ENCODE results near the gene CHKA.

Gene CHKA

GRCh38 chr11:68067991-68068390 lies 53.2 kb downstream of the CHKA start:
- no peak for DNase-seq

GRCh38 chr11:68066742-68067141 lies 54.4 kb downstream of the CHKA start:
- no peak for DNase-seq

DNA sequence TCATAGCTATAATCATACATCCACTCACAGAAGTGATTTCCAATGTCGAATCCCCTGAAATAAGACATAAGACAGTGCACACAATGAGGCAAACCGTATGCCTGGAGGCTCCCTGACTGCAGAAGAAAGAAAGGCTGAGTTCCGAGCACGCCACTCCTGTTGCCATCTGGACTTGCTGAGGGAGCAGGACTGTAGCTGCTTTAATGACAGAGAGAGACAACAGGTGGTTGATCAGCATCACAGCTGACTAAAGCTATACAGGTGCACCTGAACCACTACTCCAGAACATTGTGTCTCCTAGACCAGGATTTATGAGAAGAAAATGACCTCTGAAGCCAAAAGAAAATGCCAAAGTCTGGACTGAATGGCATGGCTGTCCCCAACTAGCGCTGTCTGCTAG lies 55.3 kb downstream of the CHKA start:
- no peak for DNase-seq

DNA sequence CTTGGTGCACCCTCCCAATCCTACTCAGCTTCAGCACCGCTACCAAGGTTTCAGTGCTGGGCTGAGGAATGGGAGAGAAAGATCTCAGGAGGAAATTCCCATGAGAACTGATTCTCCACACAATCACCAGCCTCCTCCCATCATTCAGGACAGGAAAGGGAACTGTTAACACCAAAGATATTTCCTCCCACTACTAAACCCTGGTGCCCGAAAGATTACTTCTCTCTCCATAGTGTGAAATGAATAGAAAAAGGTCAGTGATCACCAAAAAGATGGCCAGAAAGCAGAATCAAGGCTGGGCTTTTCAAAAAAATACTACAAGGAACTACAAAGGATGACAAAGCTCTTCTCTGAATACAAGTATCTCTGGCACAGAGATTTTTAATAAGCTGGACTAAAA lies 56.3 kb downstream of the CHKA start:
- no peak for DNase-seq

DNA sequence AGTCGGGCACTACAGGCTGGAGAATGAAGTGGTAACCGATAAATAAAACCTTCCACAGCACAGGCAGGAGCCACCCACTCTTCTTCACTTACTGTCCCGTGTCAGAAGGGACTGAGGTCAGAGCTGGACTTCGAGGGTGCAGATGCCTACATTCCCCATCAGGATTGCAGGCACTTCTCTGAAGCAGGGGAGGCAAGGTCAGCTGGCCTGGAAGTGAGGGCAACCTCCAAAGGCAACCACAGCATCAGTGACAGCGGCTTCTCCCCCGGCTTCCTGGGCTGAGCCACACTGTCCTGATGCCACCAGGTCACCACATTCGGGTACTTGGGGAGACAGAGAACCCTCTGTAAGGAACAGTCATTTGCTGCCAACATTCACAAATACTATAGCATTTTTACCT lies 59.7 kb downstream of the CHKA start:
- no peak for DNase-seq

- no peak for DNase-seq
Observed at GRCh38 chr11:68057807-68058206, 63.4 kb downstream of the CHKA start.

- DNase-seq = no peak
Observed at GRCh38 chr11:68056317-68057285, 64.6 kb downstream of the CHKA start.

- DNase-seq = no peak
Observed at GRCh38 chr11:68053981-68054812, 67.0 kb downstream of the CHKA start.

DNA sequence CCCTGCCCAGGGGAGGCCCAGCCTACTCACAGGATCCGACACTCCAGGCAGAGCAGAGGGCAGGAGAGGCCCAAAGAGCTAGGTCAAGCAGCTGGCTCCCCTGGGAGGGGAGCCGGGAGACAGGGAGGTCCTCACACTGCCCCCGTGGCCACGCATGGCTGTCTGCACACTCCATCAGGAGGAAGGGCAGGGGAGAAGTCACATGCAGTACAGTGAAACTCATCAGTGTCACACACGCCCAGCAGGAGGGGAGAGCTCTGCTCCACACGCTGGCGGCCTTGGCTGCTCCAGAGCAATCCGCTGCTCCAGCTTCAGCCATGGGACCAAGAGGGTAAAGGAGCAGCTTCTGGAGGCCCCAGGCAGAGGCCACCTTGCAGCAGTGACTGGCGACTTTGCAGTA lies 68.1 kb downstream of the CHKA start:
- DNase-seq = no peak

- DNase-seq = no peak
Observed at GRCh38 chr11:68052137-68052873, 68.9 kb downstream of the CHKA start.

DNA sequence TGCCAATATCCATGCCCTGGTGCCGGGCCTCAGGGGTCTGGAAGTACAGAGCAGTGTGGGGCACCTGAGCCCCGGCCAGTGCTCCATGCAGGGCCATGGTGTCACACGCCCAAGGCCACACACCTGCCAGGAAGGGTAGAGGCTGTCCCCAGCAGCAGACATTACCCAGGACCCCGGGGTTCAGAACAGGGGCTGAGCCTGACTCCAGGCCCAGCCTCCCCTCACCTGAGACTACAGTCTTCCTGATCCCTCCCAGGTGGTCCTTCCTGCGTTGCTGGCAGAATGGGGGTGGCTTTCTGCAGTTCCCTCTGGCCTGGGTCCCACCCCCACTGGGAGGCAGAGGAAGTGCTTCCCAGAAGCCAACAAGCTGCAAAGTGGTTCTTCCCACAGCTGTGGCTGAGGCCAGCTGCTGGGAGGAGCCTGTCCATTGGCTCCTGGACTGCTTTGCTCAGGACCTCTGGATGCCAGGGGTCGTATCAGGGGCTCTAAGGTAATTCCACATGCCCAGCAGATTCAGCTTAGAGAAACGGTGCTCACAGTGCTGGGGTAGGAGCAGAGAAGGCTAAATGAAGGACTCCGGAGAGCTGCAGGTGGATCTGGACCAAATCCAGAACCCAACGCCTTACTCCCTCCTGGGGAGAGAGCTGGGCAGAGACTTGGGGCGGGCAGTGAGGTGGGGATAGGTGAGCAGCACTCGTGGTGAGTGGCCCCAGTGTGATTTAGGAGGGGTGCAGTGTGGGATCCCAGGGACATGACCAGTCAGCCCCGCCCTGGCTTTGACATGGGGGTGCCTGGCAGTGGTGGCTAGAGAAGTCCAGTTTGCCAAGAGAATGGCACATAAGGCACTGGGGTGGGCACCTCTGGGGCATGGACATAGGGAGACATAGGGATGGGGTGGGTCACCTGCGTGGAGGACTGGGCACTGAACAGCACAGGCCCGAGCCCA lies 69.7 kb downstream of the CHKA start:
- no peak for DNase-seq

GRCh38 chr11:68050371-68050841 lies 70.8 kb downstream of the CHKA start:
- DNase-seq = no peak

GRCh38 chr11:68049509-68050370 lies 71.4 kb downstream of the CHKA start:
- DNase-seq = no peak

DNA sequence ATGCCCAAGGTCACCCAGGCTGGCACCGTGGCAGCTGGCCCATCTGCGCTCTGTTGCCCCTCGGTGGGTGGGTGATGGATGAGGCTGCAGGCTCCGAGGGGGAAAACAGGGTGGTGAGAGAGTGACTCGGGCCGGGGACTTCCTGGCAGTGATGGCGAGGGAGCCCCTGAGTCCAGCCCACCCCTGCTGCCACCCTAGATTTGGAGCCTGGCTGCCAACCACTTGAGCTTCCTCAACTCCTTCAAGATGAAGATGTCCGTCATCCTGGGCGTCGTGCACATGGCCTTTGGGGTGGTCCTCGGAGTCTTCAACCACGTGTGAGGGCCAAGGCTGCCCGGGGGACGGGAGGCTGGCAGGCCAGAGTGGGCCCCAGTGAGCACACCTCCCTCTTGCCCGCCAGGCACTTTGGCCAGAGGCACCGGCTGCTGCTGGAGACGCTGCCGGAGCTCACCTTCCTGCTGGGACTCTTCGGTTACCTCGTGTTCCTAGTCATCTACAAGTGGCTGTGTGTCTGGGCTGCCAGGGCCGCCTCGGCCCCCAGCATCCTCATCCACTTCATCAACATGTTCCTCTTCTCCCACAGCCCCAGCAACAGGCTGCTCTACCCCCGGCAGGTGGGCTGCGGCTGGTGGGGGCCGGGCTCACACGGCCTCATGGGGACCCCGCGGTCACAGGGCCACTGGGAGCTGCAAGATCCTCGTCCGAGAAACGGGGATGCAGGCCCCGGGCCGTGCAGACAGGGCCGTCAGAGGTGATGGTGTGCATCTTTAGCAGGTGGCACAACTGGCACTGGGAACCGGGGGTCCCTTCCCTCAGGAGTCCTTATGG lies 72.3 kb downstream of the CHKA start:
- no peak for DNase-seq

- DNase-seq = no peak
Observed at GRCh38 chr11:68047437-68048290, 73.5 kb downstream of the CHKA start.

GRCh38 chr11:68044898-68045351 lies 76.3 kb downstream of the CHKA start:
- no peak for DNase-seq

DNA sequence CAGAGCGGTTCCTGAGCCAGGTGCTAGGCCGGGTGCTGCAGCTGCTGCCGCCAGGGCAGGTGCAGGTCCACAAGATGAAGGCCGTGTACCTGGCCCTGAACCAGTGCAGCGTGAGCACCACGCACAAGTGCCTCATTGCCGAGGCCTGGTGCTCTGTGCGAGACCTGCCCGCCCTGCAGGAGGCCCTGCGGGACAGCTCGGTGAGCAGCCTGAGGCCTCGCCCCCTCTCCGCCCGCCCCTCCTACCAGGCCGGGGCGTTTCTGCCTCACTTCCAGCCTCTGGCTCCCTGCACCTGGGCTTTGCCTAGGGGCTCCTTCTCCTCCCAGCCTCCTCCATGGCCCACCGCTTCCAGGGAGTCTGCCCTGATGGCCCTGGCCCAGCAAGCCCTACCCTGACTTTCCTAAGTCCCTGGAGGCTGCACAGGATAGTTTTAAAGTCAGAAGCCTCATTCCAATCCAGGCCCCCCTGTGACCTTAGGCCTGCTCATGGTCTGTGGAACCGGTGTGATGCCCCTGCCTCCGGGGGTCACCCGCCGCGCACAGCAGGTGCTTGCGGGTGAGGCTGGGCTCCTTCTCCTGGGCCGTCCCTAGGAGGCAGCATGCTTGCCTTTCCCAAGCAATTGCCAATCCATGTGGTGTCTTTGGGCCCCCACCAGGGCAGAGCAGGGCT lies 76.9 kb downstream of the CHKA start:
- DNase-seq = no peak
